Measurements from ENCODE around the gene PIK3AP1.
A peak's percentile ranks its signal among the peaks of the same experiment; 100 is the strongest.

PIK3AP1 gene

DNA sequence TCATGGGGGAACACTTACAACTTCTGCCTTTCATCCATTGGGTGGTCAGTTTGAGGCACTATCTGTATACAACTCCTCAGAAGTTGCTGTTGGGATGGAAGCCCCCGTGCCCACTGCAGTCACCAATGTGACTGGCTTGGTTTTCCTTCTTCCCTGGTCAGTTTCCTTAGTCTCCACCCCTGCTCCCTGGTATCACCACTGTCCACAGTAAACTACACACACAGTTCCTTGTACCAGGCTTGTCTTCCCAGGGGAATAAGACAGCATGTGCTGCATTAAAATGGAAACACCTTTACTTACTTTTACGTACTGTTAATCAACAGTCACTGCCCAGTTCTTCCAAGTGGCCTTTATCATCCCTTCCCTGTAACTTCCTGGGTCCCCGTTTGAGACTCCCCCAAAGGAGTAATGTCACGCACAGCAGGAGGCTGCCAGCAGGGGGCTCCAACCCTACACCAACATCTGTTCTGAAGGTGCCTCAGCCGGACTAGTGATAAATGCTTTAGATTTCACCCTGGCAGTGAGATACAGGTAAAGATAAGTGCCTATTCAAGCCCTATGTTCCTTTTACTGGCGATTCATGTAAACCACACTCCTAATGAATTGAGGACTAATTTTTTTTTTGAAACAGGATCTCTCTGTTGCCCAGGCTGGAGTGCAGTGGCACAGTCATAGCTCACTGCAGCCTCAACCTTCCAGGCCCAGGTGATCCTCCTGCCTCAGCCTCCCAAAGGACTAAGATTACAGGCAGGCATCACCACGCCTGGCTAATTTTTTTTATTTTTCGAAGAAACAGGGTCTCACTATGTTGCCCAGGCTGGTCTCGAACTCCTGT lies 45.3 kb upstream of the PIK3AP1 start:
- no peaks in the 10 kb centered on the region for H3K27me3 ChIP-seq (ENCODE audit: insufficient read depth, poor library complexity, severe bottlenecking)
- H3K27ac ChIP-seq (replicated peaks) = no peak overlapping the region
- H3K4me3 ChIP-seq (replicated peaks; ENCODE audit: insufficient read depth, low read length) = no peak overlapping the region
- peak; percentile 40 to 75 for DNase-seq (ENCODE audit: low read depth in 1 of 2, low spot score in 1 of 2)
- TF ChIP-seq, protein P1, sequence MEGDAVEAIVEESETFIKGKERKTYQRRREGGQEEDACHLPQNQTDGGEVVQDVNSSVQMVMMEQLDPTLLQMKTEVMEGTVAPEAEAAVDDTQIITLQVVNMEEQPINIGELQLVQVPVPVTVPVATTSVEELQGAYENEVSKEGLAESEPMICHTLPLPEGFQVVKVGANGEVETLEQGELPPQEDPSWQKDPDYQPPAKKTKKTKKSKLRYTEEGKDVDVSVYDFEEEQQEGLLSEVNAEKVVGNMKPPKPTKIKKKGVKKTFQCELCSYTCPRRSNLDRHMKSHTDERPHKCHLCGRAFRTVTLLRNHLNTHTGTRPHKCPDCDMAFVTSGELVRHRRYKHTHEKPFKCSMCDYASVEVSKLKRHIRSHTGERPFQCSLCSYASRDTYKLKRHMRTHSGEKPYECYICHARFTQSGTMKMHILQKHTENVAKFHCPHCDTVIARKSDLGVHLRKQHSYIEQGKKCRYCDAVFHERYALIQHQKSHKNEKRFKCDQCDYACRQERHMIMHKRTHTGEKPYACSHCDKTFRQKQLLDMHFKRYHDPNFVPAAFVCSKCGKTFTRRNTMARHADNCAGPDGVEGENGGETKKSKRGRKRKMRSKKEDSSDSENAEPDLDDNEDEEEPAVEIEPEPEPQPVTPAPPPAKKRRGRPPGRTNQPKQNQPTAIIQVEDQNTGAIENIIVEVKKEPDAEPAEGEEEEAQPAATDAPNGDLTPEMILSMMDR (IDR thresholded peaks at IDR 0.05; ENCODE audit: insufficient read depth, low read length) = peak; percentile 93
- TF ChIP-seq REST (IDR thresholded peaks at IDR 0.05; ENCODE audit: insufficient replicate concordance, low read depth) (no peak), POLR2AphosphoS5 (IDR thresholded peaks at IDR 0.05; ENCODE audit: low read depth) (no peak)

GRCh38 chr10:96764425-96765060 lies 44.2 kb upstream of the PIK3AP1 start:
- Histone ChIP-seq H3K27ac (replicated peaks) (no peak overlapping the region), H3K4me3 (replicated peaks; ENCODE audit: insufficient read depth, low read length) (no peak overlapping the region), H3K27me3 (ENCODE audit: insufficient read depth, poor library complexity, severe bottlenecking) (no peaks in the 10 kb centered on the region)
- TF ChIP-seq REST (IDR thresholded peaks at IDR 0.05; ENCODE audit: insufficient replicate concordance, low read depth) (no peak), POLR2AphosphoS5 (IDR thresholded peaks at IDR 0.05; ENCODE audit: low read depth) (no peak), SPI1 (IDR thresholded peaks at IDR 0.05; ENCODE audit: borderline replicate concordance, low read depth) (peak; percentile 97), GABPA (IDR thresholded peaks at IDR 0.05; ENCODE audit: low read depth) (no peak)
- peak in 1 of 2 experiments; percentile 48 for DNase-seq (ENCODE audit: low read depth in 1 of 2, low spot score in 1 of 2)

GRCh38 chr10:96758423-96758822 lies 38.1 kb upstream of the PIK3AP1 start:
- H3K27me3 ChIP-seq (ENCODE audit: insufficient read depth, poor library complexity, severe bottlenecking) = no peaks in the 10 kb centered on the region
- H3K4me3 ChIP-seq (replicated peaks; ENCODE audit: insufficient read depth, low read length) = no peak overlapping the region
- TF ChIP-seq, protein P1 (IDR thresholded peaks at IDR 0.05; ENCODE audit: insufficient read depth, low read length) = no peak
- TF ChIP-seq SPI1 (IDR thresholded peaks at IDR 0.05; ENCODE audit: borderline replicate concordance, low read depth) = peak; percentile 62; the same call in 1 of the 2 replicates
- peak; percentile 67 for TF ChIP-seq GABPA (IDR thresholded peaks at IDR 0.05; ENCODE audit: low read depth)
- DNase-seq (ENCODE audit: low read depth in 1 of 2, low spot score in 1 of 2) = peak in 1 of 2 experiments; percentile 69
- 0 out of 2 replicates have a peak overlapping the region, but pooled peaks have one; percentile 11 for H3K27ac ChIP-seq (replicated peaks)

- Histone ChIP-seq H3K27me3 (ENCODE audit: insufficient read depth, poor library complexity, severe bottlenecking) (no peaks in the 10 kb centered on the region), H3K27ac (replicated peaks) (no peak overlapping the region), H3K4me3 (replicated peaks; ENCODE audit: insufficient read depth, low read length) (no peak overlapping the region)
- DNase-seq (ENCODE audit: low read depth in 1 of 2, low spot score in 1 of 2) = no peak
- no peak for TF ChIP-seq POLR2AphosphoS5 (IDR thresholded peaks at IDR 0.05; ENCODE audit: low read depth)
- no peak for TF ChIP-seq SPI1 (IDR thresholded peaks at IDR 0.05; ENCODE audit: borderline replicate concordance, low read depth)
- no peak for TF ChIP-seq REST (IDR thresholded peaks at IDR 0.05; ENCODE audit: insufficient replicate concordance, low read depth)
- TF ChIP-seq, protein P1 (IDR thresholded peaks at IDR 0.05; ENCODE audit: insufficient read depth, low read length) = no peak
- no peak for TF ChIP-seq GABPA (IDR thresholded peaks at IDR 0.05; ENCODE audit: low read depth)
These were observed 36.0 kb upstream of the PIK3AP1 start for GRCh38 chr10:96756111-96756903.
